SH-SY5Y (cell line): Measurements from ENCODE around the gene ITGA3.

Experiments
- GATA2 ChIP-seq: IDR thresholded peaks from 2 replicates; pipeline ENCODE4 v1.6.1; 2011; ENCODE audit warnings: mild to moderate bottlenecking, low read depth, low read length
- GATA3 ChIP-seq: IDR thresholded peaks from 2 replicates; pipeline ENCODE4 v1.6.1; 2011; ENCODE audit warnings: low read depth, mild to moderate bottlenecking, low read length, moderate library complexity

DNA sequence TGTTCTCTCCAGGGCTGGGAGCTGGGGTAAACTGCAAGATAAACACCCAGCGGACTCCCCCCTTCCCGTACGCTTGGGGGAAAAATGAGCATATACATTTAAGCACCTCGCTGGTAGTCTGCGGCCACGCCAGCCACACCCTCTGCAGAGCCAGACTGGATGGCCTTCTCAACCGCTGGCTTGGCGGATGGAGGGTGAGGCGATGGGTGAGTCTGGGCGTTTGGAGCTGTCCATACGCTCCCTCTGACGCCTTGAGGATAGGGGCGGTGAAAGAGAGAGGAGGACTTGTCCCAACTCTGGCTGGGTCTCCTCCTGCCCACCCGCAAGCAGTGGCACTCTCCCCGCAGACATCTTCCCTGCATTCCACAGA is 1.0 kb downstream of the ITGA3 start:
- TF ChIP-seq GATA2 (no peak), GATA3 (no peak)
